Suppressor macrophage treated with lipopolysaccharide for 1 hour (primary cell): ENCODE data around the gene LPAR1.

Source experiments
- DNase-seq, 3 donors: peaks; one replicate each; pipeline ENCODE4 v3.0.0-alpha.2; 2020 to 2022

The LPAR1 gene

DNA sequence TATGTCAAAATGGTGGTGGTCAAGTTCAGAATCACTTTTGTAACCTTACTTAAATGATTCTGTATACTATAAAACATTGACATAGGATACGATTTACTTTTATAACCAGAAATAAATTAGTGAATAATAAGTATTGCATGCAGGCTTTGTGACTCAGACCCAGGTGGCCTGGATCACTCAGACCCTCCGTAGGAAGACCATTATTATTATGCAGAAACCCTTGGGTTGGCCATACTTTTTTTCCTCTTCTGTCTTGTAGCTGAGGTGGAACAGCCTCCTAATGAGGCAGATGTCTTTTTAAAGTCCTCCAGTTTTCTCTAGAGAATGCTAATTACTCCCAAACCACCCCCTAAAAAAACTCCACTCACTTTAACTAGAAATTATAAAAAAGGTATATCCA, 121.9 kb downstream of the LPAR1 start:
- DNase-seq: peak in 1 of 3 donors; percentile 5

DNA sequence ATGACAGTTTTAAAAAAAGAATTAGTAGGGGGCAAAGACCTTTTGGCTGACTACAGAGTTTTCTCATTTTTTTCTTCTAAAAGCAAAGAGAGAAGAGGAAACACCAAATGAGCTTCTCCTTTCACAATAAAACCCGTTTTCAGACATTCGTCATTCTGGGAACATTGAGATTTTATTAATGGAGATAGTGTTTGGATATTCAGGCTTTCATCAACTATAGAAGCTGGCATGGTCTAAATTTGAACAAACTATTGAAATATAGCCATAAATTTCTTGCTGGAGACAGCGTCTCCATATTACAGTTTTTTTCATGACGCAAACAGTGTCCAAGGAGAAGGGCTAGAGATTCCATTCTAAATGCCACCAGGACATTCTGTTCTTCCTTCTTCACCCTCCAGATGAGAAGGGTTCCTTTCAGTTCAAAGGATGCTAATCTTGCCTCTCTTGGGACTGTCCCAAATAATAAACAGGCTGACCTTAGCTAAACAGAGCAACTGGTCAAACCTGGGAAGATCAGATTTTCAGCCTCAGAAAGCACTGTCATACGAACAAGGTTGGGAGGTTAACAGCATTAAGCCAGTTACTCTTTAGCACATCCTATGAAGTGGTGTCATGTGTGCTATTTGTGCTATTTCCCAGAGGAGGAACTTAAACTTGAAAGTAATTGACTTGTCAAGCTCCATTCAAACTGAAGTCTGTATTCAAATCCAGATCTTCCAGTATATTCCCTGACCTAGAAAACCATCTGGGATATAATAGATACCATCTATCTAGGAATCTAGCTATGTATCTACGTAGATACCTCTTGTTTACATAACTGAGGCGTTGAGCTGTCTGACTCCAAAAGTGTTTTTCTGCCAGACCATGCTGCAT, 125.6 kb downstream of the LPAR1 start:
- DNase-seq: peak in 2 of 3 donors; percentile 57 to 66

DNA sequence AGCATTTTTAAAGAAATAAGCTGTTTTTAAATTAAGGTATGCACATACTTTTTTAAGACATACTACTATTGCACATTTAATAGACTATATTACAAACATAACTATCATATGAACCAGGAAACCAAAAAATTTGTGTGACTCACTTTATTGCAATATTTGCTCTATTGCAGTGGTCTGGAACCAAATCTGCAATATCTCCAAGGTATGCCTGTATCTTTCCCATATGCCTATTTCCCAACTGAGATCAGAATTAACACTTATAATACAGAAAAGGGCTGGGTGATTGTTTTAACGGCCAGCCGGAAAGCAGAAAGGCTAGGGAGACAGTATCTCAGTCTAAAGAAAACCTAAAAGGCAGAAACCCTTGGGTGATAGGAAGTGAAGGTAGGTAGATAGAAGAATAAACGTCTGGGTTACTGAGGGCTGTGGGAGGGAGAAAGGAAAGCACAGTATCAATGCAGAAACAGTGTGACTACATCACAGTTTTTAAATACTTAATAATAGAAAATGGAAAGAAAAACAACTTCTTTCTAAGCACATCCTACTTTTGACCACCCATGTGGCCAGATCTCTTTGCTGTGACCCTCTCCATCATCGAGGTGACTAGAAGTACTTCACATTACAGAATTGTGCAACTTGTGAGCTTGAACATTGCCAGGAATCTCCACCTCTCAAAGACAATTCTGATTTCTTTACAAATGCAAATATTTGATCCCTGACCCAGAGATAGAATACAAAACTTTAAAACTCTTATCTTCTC, 126.4 kb downstream of the LPAR1 start:
- DNase-seq: peak in 2 of 3 donors; percentile 51 to 59

DNA sequence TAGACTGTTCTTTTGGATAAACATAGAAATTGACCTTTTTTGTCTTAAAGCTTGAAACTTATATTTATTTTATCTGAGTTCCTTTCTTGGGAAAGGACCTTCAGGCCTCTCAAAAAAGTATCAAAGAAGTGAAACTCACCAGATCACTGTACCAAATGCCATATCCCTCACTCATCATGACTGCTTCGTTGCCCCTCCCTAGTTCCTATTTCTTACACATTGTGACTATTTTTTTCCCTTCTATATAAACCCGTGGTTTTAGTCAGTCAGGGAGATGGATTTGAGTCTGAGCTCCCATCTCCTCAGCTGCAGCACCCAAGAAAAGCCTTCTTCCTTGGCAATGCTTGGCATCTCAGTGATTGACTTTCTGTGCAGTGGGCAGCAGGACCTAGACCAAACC, 129.4 kb downstream of the LPAR1 start:
- DNase-seq: no peak

DNA sequence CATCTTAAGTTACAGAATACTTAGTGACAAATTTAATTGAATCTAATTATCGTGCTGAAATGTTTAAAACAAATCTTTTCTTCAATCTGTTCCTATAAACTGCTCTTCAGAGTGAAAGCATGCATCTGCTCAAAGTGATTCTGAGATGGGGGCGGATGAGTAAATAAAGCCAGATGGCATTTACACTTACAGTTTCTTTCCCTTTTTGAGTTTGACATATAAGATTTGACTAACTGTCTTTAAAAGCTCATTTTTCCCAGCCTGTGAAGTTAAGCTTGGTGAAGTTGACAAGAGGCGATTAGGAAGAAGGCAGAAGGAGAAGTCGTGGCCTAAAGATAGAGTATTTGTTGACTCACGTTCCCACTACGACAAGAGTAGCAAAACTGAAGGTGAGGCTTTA, 137.4 kb downstream of the LPAR1 start:
- peak; percentile 27 to 66 (median 56) for DNase-seq

DNA sequence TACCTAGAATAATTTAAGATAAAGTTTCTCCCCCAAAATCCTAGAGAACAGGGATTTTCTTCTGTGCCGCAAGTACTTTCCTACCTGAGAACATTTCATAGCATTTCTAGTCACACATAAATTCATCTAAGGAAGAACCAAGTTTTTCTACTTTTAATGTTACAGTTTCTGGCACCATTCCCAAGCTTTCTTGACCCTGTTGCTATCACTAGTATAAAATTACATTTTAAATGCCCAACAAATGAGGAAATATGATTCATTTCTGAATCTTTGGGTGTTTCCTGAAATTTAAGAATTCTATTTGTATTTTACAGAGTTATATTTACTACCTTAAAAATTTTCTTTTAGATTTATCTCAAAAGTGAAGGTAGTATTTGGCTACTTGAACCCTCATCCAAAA, 137.8 kb downstream of the LPAR1 start:
- peak in 2 of 3 donors; percentile 51 to 55 for DNase-seq

DNA sequence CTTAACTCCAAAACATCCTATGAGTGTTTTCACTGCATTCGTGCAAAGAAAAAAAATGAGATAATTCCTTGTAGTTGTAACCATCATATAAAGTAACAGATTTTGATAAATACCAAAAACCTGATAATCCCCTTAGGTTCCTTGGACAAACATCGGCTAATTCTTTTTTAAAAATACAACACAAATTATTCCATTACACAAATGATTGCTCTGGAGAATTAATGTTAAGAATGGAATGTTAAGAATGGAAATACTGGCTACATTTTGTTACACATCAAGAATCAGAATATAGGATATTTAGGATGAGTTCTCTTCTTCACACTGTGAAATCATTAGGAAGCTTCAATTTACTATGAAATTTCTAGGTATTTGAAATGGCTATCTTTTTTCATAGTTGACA, 139.4 kb downstream of the LPAR1 start:
- no peak for DNase-seq

DNA sequence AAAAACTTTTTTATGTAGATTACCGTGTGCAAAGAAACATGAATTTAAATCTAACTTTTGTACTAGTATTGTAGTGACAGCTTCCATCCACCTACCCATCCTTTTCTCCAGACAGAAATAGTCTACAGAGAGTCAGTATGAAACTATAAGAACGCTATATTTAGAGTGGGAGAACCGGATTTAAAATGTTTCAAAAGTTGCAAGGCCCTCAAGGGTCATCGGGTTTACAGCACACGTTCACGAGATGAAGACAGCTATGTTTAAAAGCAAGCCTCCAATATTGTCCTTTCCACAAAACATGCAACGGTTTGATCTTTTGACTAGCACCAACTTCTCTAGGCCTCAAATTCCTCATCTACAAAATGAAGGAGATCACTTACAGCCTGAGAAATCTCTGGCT, 139.9 kb downstream of the LPAR1 start:
- no peak for DNase-seq

DNA sequence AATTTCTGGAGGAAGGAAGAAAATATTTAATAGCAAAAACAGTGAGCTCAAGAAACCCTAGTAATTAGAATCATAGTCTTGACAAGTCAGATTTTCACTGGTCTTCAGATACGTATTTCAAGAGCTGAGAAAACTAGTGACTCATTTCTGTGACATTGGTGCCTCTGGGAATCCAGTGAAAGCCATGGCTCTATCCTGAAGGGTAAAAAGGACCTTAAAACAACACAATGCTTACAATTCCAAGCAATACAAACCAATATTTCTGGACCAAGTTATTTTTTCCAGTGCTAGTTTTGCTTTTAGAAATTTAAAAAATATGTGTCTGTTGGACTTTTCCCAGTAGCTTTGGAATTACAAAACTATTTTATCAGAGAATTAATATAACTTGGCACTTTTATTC, 140.3 kb downstream of the LPAR1 start:
- no peak for DNase-seq

DNA sequence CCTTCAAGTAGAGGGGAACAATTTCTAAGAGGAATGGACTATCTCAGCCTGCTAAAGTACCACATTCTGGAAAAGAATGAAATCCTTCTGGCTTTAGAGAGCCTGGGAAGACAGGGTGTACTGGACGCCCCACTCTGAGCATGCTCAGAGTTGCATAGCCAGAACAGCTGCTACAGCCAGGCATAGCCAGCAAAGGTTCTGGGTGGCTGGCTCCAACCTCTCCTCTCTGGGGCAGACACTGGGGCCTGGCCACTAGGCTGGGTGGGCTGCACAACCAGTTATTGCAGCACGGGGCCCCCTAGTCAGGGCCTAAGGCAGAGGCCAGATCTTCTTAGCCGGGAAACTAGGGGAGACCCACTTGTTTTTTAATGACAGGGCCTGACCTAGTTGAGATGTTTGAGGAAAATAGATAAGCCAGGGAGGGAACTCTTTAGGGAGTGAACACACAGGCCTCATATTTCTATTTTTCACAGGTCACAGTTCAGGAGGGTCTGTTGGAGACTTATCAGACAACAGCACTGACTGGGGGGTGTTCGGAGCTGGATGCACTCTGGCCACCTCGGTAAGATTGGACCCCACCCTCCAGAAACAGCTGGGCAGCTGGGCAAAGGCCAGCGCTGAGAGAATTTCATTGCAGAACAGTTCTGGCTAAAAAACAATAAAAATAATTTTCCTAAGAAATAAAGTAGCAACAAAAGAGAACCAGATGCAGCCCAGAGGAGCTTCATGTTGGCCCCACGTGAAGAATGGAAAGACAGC, 142.9 kb downstream of the LPAR1 start:
- no peak for DNase-seq

DNA sequence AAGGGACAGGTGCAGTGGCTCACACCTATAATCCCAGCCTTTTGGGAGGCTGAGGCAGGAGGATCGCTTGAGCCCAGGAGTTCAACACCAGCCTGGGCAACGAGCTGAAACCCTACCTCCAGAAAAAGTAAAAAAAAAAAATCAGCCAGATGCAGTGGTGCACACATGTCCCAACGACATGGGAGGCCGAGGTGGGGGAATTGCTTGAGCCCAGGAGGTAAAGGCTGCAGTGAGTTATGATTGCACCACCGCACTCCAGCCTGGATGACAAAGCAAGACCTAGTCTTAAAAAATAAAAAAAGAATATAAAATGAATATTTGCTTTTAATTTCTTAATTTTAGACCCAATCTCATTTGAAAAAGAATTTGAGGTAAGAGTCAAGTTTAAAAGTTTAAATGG, 143.5 kb downstream of the LPAR1 start:
- DNase-seq: no peak

DNA sequence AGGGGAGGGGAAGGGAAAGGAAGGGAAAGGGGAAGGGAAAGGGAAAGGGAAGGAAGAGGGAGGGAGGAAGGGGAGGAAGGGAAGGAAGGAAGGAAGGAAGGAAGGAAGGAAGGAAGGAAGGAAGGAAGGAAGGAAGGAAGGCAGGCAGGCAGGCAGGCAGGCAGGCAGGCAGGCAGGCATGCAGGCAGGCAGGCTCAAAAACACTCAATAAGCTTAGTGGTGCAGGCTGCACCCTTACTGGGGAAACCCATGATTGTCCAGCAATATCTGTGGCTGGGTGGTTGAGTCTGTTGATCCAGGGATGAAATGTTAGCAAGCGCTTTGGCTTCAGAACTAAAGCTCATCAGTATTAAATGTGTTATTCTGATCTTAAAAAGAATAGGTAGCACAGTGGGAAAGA, 145.6 kb downstream of the LPAR1 start:
- no peak for DNase-seq

DNA sequence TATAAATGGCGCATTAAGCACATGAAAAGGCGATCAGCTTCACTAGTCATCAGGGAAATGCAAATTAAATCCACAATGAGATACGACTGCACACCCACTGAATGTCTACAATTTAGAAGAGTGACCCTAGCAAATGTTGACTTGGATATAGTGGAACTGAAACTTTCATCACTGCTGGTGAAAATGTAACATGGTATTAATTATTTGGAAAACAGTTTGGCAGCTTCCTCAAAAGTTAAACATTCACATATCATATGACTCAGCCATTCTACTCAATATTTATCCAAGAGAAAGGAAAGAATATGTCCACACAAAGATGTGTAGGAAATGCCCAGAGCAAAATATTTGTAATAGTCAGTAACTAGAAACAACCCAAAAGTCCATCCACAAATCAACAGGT, 146.5 kb downstream of the LPAR1 start:
- peak; percentile 31 to 87 (median 80) for DNase-seq

DNA sequence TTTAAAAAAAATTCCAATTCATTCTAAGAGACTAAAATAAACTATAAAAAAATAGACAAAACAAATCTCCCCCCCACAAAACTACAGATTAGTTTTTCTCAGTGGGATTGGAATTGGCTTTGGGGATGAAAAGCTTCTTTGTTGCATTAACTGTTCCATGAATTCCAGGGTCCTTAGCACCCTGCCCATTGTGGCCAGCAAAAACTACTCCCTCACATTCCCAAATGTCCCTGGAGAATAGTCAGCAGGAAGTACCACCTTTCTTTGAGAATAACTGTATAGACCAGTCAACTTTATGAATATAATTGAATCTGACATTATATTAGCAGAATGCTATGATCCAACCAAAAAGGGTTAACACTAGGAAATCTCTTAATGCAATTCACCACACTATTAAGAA, 147.9 kb downstream of the LPAR1 start:
- DNase-seq: no peak

DNA sequence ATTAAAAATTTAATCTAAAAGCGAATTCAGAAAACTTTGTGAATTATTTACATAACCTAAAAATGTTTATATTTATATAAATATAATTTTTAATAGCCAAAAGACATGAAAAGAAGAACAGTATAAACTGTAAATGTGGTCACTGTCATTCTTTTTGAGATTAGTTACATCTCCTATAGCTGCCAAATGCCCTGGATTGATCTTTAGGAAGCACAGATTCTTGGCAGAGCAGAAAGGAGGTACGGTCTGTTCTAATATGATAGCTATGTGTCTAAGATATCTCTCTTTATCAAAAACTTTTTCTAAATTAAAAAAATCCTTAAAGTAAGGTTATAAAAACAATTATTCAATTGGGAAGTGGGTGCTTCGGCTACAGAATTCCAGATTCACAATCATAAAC, 151.0 kb downstream of the LPAR1 start:
- no peak for DNase-seq

DNA sequence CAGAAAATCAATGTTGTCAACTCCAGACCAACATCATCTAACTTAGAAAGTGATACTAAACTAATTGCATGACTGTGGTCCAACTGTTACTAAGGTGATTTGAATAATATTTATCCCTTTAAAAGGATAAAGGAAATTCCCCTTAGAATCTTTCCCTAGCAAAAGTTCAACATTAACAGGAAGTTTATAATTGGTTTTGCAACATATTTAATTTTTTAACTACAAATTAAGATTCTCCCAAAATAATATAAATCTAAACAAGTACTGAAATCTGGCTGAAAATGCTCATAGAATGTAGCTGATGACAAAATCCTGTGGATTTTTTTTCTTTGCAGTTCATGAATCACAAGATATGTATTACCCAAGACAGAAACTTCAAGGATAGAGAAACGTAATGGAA, 151.4 kb downstream of the LPAR1 start:
- peak; percentile 48 to 88 (median 87) for DNase-seq

DNA sequence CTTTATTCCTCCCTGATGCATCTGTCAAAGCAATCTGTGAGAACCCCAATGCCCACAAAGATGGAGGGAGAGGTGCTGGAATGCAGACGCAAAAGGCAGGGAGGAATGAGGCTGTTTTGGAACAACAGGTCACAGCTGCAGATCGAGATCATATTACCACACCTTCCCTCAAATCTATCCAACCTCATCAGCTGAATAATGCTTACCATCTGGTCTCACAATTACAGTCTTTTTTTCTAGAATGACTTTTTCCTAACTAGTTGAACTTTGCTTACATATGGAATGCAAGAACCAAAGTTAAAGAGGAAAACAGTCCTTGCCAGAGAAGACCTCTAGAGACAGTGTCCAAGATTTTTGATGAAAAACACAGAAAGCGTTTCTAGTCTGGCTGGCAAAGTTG, 158.1 kb downstream of the LPAR1 start:
- no peak for DNase-seq

DNA sequence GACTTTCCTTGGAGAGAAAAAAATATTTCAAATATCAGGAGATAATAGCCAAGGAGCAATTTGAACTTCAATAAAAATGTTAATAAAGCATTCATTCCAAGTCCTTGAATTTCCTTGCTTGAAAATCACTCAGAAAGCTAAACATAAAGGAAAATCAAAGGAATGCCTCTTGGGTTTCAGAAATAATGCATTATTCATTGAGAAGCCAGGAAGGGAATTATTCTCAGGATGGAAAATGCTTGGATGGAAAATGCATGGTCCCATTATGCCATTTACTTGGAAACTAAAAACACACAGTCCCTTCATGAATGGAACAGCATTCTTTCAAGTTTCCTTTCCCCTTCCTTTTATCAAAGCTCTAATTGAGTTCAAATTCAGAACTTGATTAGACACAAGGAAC, 160.9 kb downstream of the LPAR1 start:
- no peak for DNase-seq

DNA sequence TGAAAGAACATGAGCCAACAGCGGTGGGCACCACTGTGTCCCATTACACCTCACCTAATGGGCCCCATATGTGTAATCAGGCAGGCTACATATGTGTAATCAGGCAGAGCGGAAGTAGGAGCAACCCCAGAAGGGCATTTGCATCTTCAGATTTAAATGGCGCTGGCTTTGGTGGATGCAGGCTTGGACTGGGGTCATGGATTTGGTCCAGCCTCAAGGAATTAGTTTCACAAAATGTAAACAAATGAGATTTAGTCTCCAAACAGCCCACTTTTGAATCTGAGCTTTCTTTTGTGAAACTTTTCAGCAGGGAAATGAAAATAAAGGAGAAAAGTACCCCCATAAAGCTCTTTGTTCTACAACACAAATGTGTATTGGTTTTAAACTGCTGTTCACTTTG, 161.3 kb downstream of the LPAR1 start:
- DNase-seq: no peak

DNA sequence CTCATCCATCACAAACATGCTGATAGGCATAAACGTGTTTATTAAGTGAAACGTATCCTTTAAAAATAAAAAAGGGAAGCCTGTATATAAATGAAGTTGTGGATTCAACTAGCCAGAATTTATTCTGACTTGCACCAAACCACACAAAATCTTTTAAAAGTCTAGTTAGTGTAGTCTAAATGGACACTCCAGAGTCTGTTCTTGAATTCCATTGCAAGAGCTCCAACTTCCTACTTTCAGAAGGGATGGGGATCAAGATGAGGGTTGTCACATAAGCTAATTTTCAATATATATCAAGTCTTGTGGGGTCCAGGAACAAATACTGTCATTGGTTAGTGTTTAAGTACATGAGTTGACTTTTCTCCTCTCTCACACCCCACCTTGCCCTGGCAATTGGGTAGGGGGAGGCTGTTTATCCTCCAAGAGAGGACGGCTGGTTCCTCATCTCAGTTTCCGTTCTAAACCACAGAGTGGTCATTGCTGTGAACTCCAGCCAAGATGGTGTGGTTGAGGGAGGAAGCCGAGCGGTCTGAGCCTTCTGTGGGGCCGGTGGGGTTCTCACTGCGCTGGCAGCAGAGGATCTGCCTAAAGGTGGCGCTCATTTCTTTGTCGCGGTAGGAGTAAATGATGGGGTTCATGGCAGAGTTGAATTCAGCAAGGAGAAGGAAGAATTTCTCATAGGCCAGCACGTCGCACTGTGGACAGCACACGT, 163.2 kb downstream of the LPAR1 start:
- peak; percentile 81 to 88 (median 84) for DNase-seq

DNA sequence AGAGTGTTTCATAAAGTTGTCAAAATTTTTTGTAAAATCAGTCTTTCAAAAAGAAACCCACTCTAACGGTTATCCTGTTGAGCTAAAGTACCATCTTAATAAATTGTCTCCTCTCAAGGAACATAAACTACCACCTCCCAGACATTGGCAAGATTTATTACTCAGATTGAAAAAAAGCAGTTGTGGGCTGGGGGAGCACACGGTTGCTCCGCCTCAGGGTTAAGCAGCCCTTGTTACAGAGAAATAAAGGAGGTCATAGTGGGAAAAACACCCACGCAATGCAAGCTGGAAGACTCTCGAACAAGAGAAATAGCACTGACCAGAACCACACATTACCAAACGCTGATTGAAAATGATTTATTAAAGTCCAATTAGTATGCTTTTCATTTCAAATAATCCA, 165.3 kb downstream of the LPAR1 start:
- no peak for DNase-seq

DNA sequence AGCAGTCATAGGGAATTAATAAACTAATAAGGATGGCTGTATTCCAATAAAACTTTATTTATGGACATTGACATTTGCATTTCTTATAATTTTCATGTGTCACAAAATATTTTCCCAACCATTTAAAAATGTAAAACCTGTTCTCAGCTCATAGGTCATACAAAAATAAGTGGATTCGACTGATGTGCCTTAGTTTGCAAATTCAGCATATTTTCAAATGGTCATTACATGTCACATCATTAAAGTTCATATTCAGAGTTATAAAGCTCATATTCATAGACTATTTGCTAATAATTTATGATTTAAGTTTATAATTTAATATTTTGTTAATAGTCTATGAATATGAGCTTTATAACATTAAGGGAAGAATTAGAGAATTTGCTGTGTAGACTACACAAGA, 166.5 kb downstream of the LPAR1 start:
- DNase-seq: no peak

DNA sequence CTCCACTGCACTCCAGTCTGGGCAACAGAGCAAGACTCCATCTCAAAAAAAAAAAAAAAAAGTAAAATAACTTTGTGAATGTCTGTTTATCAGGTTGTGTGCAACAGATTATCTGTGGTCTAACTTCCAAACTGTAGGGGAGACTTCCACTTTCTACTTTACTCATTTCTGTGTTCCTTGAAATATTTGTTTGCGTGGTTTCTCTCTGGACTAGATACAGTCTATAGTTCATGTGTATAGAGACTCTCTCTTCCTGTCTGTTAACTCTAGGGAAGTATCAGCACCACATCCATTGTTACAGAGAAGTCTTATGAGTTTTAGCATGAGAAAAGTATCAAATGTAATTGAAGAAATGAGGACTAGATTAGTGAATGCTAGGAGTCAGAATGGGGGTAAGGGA, 168.3 kb downstream of the LPAR1 start:
- DNase-seq: no peak
